HepG2 (cell line): Measurements from ENCODE around the gene ANKS1B. TPM values are rescaled to one million over a fixed set of nuclear protein-coding genes. Genes with fewer than 3 reads are reported as not detected.

Experiments used
- ATAC-seq: fragments of 200-7000 bp; cut with Tn5 transposase; 3 replicates; pipeline ENCODE4 v1.9.1; 2020; ENCODE audit warnings: mild to moderate bottlenecking, moderate library complexity
- BruUV-seq: library from RNA; stranded (reverse); fragments of 400-500 nt; replicated peaks from 2 replicates; lab custom pipeline; 2021; lab: Mats Ljungman, UMichigan
- CTCF ChIA-PET: fragments of 300-600 bp; formaldehyde crosslinking; extraction: SDS; loops from one replicate; lab custom pipeline; 2021; ENCODE audit warnings: low total read pairs, inconsistent platforms, low intra/inter-chr PET ratio; lab: Yijun Ruan, JAX
- POLR2A ChIA-PET: fragments of 350-600 bp; sonication (Branson Sonifier 250); formaldehyde crosslinking; loops from one replicate; lab custom pipeline; 2020; ENCODE audit warnings: antibody characterized with exemption, inconsistent platforms; lab: Yijun Ruan, JAX
- DNase-seq: peaks from one replicate; pipeline ENCODE4 v3.0.0-alpha.2; 2015; ENCODE audit warnings: low spot score
- FAIRE-seq: peaks from 3 replicates; lab custom pipeline; 2011; peaks lifted over from hg19 to GRCh38; lab: Jason Lieb, UNC
- H2AFZ ChIP-seq: one replicate; pipeline ENCODE4 v1.6.1; 2011; ENCODE audit warnings: low read length, inconsistent platforms
- H3K27ac ChIP-seq: fragments of 300-600 bp; 3 replicates; pipeline ENCODE4 v1.8.0; 2011; ENCODE audit warnings: mixed run types, mild to moderate bottlenecking, mixed read lengths, low read length, inconsistent platforms; ENCODE audit not compliant: insufficient read depth; ENCODE audit errors: extremely low read length
- H3K27me3 ChIP-seq, 2 experiments: fragments of 200-600 bp in 1 of 2; 2 replicates in 1 of 2; 3 replicates in 1 of 2; pipeline versions ENCODE4 v1.6.0 to v1.8.0; 2011; ENCODE audit warnings: low read length in 2 of 2, mild to moderate bottlenecking in 2 of 2, moderate library complexity in 2 of 2, inconsistent platforms in 1 of 2; ENCODE audit not compliant: insufficient read depth in 2 of 2, control insufficient read depth in 1 of 2
- H3K36me3 ChIP-seq, 2 experiments: fragments of 200-600 bp in 1 of 2; replicated peaks in 1 of 2; 2 replicates in 1 of 2; 3 replicates in 1 of 2; pipeline versions ENCODE4 v1.5.1 to v1.8.0; 2011; ENCODE audit warnings: low read length in 2 of 2, inconsistent platforms in 1 of 2; ENCODE audit not compliant: insufficient read depth in 2 of 2, control insufficient read depth in 1 of 2
- H3K4me1 ChIP-seq: 2 replicates; pipeline ENCODE4 v1.5.1; 2012; ENCODE audit warnings: low read length, inconsistent platforms; ENCODE audit not compliant: insufficient read depth
- H3K4me2 ChIP-seq: 2 replicates; pipeline ENCODE4 v1.6.0; 2011; ENCODE audit warnings: low read depth, low read length, inconsistent platforms
- H3K4me3 ChIP-seq, 3 experiments: fragments of 200-600 bp in 1 of 3; sonication (generic), shearing (Covaris generic) in 1 of 3; replicated peaks in 1 of 3; 2 replicates each; pipeline ENCODE4 v1.5.1; 2011 to 2016; ENCODE audit warnings: low read length in 3 of 3, inconsistent platforms in 2 of 3, low read depth in 2 of 3, mild to moderate bottlenecking in 2 of 3, control low read depth in 1 of 3, mixed read lengths in 1 of 3; ENCODE audit not compliant: insufficient read depth in 1 of 3
- H3K79me2 ChIP-seq: one replicate; pipeline ENCODE4 v1.6.1; 2011; ENCODE audit warnings: low read length, inconsistent platforms; ENCODE audit not compliant: insufficient read depth
- H3K9ac ChIP-seq: 2 replicates; pipeline ENCODE4 v1.6.0; 2011; ENCODE audit warnings: mild to moderate bottlenecking, low read depth, low read length, inconsistent platforms; ENCODE audit not compliant: insufficient read depth
- H3K9me3 ChIP-seq: 2 replicates; pipeline ENCODE4 v1.5.1; 2012; ENCODE audit warnings: mild to moderate bottlenecking, low read length
- H4K20me1 ChIP-seq: 2 replicates; pipeline ENCODE4 v1.6.0; 2011; ENCODE audit warnings: inconsistent platforms, mild to moderate bottlenecking, low read length, moderate library complexity; ENCODE audit not compliant: insufficient read depth
- CBX1 ChIP-seq: IDR thresholded peaks from one replicate; pipeline ENCODE4 v1.6.1; 2016; ENCODE audit warnings: antibody characterized with exemption, low read depth
- CBX5 ChIP-seq: sonication (generic); formaldehyde crosslinking; IDR thresholded peaks from 2 replicates; pipeline ENCODE4 v1.4.0; 2020; ENCODE audit warnings: missing genetic modification reagents, borderline replicate concordance
- CENPT ChIP-seq: sonication (generic); formaldehyde crosslinking; IDR thresholded peaks from 2 replicates; pipeline ENCODE4 v1.8.0; 2022; ENCODE audit warnings: low read depth, mild to moderate bottlenecking, moderate library complexity, missing genetic modification reagents
- DPF2 ChIP-seq: sonication (generic); formaldehyde crosslinking; IDR thresholded peaks from 2 replicates; pipeline ENCODE4 v1.4.0; 2020; ENCODE audit warnings: mild to moderate bottlenecking, low read depth, missing genetic modification reagents, borderline replicate concordance
- IKZF4 ChIP-seq: sonication (generic); formaldehyde crosslinking; IDR thresholded peaks from 2 replicates; pipeline ENCODE4 v1.5.1; 2020; ENCODE audit warnings: borderline replicate concordance, mild to moderate bottlenecking, low read depth, missing genetic modification reagents; ENCODE audit errors: not compliant biosample characterization
- KDM3A ChIP-seq: IDR thresholded peaks from 2 replicates; pipeline ENCODE4 v1.6.1; 2018; ENCODE audit warnings: low read depth, missing compliant biosample characterization
- KLF15 ChIP-seq: sonication (generic); formaldehyde crosslinking; IDR thresholded peaks from 2 replicates; pipeline ENCODE4 v1.8.1; 2023; ENCODE audit warnings: borderline replicate concordance, mild to moderate bottlenecking, inconsistent platforms, missing genetic modification reagents, mixed read lengths
- LCORL ChIP-seq, 2 experiments: fragments of 450-650 bp in 1 of 2; sonication (generic) in 1 of 2; formaldehyde crosslinking in 1 of 2; IDR thresholded peaks; 2 replicates each; pipeline versions ENCODE4 v1.5.0 to v1.6.1; 2017 to 2020; ENCODE audit warnings: antibody characterized with exemption in 1 of 2, missing genetic modification reagents in 1 of 2
- MBNL3 ChIP-seq: fragments of 250-450 bp; sonication (Bioruptor Pico); conservative IDR thresholded peaks from 2 replicates; pipeline ENCODE4 v1.8.0; 2022; ENCODE audit warnings: mild to moderate bottlenecking, inconsistent platforms
- MYNN ChIP-seq: sonication (generic); formaldehyde crosslinking; IDR thresholded peaks from 2 replicates; pipeline ENCODE4 v1.4.0; 2020; ENCODE audit warnings: mild to moderate bottlenecking, low read depth, missing genetic modification reagents
- NRL ChIP-seq: sonication (generic); formaldehyde crosslinking; IDR thresholded peaks from 2 replicates; pipeline ENCODE4 v1.5.0; 2020; ENCODE audit warnings: missing genetic modification reagents, mild to moderate bottlenecking, moderate library complexity, borderline replicate concordance
- ZBTB21 ChIP-seq: sonication (generic); formaldehyde crosslinking; IDR thresholded peaks from 2 replicates; pipeline ENCODE4 v1.4.0; 2020; ENCODE audit warnings: missing genetic modification reagents
- ZBTB38 ChIP-seq: sonication (generic); formaldehyde crosslinking; IDR thresholded peaks from 2 replicates; pipeline ENCODE4 v1.5.1; 2020; ENCODE audit warnings: mild to moderate bottlenecking, missing genetic modification reagents
- ZKSCAN1 ChIP-seq: fragments of 150-350 bp; IDR thresholded peaks from 2 replicates; pipeline ENCODE4 v1.6.1; 2014; ENCODE audit warnings: low read length
- ZNF256 ChIP-seq: sonication (generic); formaldehyde crosslinking; conservative IDR thresholded peaks from 2 replicates; pipeline ENCODE4 v1.4.0; 2020; ENCODE audit warnings: missing genetic modification reagents
- ZNF644 ChIP-seq: IDR thresholded peaks from 2 replicates; pipeline ENCODE4 v1.6.1; 2016; ENCODE audit warnings: low read depth
- ZNF878 ChIP-seq: sonication (generic); formaldehyde crosslinking; IDR thresholded peaks from 2 replicates; pipeline ENCODE4 v1.8.1; 2023; ENCODE audit warnings: mild to moderate bottlenecking, missing genetic modification reagents, moderate library complexity
- WGBS: methylation state at CpG from one replicate; pipeline ENCODE4 v1.1.6; 2017; ENCODE audit warnings: low lambda C conversion rate; 5-methylcytosine and 5-hydroxymethylcytosine counted together
- in situ Hi-C: cut with HindIII; loops from 2 replicates; pipeline ENCODE4 v1.10.0; 2017; ENCODE audit warnings: low pct_unique_long_range_greater_than_20kb; ENCODE audit not compliant: extremely low pct_ligation_motif_present
- intact Hi-C: fragments of 100-400 bp; cut with micrococcal nuclease; formaldehyde crosslinking; loops from one replicate; pipeline ENCODE4 v1.10.0; 2022; ENCODE audit not compliant: unreplicated experiment
- polyA plus RNA-seq, 8 experiments: library from polyadenylated mRNA; depleted of rRNA in 3 of 8; stranded (reverse) in 7 of 8; unstranded in 1 of 8; fragments of >200 nt; fragmentation: Illumina TruSeq in 4 of 8; extraction: Trizol in 4 of 8; gene quantifications; 2 replicates each; pipeline versions ENCODE4 v1.2.1 to v1.2.3, GENCODE V29; 2011 to 2016; ENCODE audit warnings: low read depth in 4 of 8, missing spikeins in 1 of 8, mixed read lengths in 1 of 8; ENCODE audit not compliant: insufficient read depth in 1 of 8
- total RNA-seq, 5 experiments: library from RNA; depleted of rRNA; stranded (reverse); fragments of >200 nt; fragmentation: Illumina TruSeq; extraction: Trizol; gene quantifications; 2 replicates each; pipeline ENCODE4 v1.2.3, GENCODE V29; 2016; ENCODE audit warnings: low read depth in 1 of 5
- TF ChIP-seq, protein P1 (sequence below): sonication (generic); formaldehyde crosslinking; IDR thresholded peaks from 2 replicates; pipeline ENCODE4 v1.4.0; 2020; ENCODE audit warnings: missing genetic modification reagents
- TF ChIP-seq, protein P2 (sequence below): sonication (generic); IDR thresholded peaks from 2 replicates; pipeline ENCODE4 v1.6.1; 2016; ENCODE audit warnings: low read depth, borderline replicate concordance
- TF ChIP-seq, protein P3 (sequence below): sonication (generic); formaldehyde crosslinking; conservative IDR thresholded peaks from 2 replicates; pipeline ENCODE4 v1.4.0; 2020; ENCODE audit warnings: missing genetic modification reagents
- TF ChIP-seq, protein P4 (sequence below): sonication (generic); formaldehyde crosslinking; IDR thresholded peaks from 2 replicates; pipeline ENCODE4 v1.8.0; 2022; ENCODE audit warnings: missing genetic modification reagents, mild to moderate bottlenecking, inconsistent platforms, borderline replicate concordance

The ANKS1B gene
- total and polyA plus RNA-seq, 2 of the 13 experiments (the other 11 are each of a cell fraction or from before 2014, with no cell fraction given), result 0.15 TPM; not detected in 1

DNA sequence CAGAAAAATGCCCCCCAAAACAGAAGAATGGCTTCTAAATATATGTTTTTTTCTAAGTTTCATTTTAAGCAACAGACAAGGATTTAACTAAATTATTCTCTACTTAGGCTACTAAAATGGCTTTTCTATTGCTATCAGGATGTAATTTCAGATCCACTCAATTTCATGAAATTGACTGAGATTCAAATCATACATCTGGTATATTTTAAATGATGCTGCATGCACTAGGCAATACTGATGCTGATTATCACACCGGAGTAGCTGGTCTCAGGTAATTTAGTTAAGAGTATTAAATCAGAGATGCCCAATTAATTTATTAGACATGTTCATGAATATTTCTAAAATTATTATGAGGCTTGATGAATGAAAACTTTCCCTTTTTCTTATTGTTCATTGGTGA, 1188.0 kb downstream of the ANKS1B start (continued):
- no peak for TF ChIP-seq KLF15 (CRISPR knock-in tag)
- TF ChIP-seq, protein P1, sequence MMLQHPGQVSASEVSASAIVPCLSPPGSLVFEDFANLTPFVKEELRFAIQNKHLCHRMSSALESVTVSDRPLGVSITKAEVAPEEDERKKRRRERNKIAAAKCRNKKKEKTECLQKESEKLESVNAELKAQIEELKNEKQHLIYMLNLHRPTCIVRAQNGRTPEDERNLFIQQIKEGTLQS, result no peak
- TF ChIP-seq ZNF644, result no peak
- TF ChIP-seq KDM3A (CRISPR knock-in tag), result no peak
- no peak for TF ChIP-seq ZKSCAN1
- TF ChIP-seq, protein P2, sequence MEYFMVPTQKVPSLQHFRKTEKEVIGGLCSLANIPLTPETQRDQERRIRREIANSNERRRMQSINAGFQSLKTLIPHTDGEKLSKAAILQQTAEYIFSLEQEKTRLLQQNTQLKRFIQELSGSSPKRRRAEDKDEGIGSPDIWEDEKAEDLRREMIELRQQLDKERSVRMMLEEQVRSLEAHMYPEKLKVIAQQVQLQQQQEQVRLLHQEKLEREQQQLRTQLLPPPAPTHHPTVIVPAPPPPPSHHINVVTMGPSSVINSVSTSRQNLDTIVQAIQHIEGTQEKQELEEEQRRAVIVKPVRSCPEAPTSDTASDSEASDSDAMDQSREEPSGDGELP, result no peak
- TF ChIP-seq MYNN, result no peak
- TF ChIP-seq, protein P3, sequence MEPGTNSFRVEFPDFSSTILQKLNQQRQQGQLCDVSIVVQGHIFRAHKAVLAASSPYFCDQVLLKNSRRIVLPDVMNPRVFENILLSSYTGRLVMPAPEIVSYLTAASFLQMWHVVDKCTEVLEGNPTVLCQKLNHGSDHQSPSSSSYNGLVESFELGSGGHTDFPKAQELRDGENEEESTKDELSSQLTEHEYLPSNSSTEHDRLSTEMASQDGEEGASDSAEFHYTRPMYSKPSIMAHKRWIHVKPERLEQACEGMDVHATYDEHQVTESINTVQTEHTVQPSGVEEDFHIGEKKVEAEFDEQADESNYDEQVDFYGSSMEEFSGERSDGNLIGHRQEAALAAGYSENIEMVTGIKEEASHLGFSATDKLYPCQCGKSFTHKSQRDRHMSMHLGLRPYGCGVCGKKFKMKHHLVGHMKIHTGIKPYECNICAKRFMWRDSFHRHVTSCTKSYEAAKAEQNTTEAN, result no peak
- TF ChIP-seq DPF2 (CRISPR knock-in tag), result no peak

DNA sequence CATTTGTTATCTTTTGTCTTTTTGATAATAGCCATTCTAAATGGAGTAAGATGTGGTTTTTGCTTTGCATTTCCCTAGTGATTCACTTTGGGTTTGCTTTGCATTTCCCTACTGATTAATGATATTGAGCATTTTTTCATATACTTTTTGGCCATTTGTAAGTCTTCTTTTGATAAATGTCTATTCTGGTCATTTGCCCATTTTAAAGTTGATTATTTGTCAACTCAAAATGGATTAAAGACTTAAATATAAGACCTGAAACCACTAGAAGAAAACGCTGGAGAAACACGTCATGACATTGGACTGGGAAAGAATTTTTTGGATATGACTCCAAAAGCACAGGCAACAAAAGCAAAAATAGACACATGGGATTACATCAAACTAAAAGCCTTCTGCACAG, 1191.6 kb downstream of the ANKS1B start:
- Histone ChIP-seq H3K27me3 (no peaks in the 10 kb centered on the region), H3K27ac (no peak overlapping the region), H2AFZ (no peak overlapping the region), H4K20me1 (no peaks in the 10 kb centered on the region), H3K79me2 (no peaks in the 10 kb centered on the region), H3K4me3 (no peak overlapping the region), H3K36me3 (no peaks in the 10 kb centered on the region), H3K9ac (no peak overlapping the region), H3K4me1 (no peaks in the 10 kb centered on the region), H3K9me3 (no peaks in the 10 kb centered on the region), H3K4me2 (no peak overlapping the region)
- intact Hi-C loops (no loop called here), in situ Hi-C loops (no loop called here)
- BruUV-seq, result no TSS peak
- FAIRE-seq (no peak), ATAC-seq (no peak), DNase-seq (no peak)
- POLR2A ChIA-PET, result no interaction called here
- CTCF ChIA-PET, result no interaction called here
- WGBS, result 19% methylated on average over 2 of the region's 2 CpGs
- no peak for TF ChIP-seq MBNL3 (CRISPR knock-in tag)
- TF ChIP-seq ZBTB21 (CRISPR knock-in tag), result no peak
- TF ChIP-seq, protein P4, sequence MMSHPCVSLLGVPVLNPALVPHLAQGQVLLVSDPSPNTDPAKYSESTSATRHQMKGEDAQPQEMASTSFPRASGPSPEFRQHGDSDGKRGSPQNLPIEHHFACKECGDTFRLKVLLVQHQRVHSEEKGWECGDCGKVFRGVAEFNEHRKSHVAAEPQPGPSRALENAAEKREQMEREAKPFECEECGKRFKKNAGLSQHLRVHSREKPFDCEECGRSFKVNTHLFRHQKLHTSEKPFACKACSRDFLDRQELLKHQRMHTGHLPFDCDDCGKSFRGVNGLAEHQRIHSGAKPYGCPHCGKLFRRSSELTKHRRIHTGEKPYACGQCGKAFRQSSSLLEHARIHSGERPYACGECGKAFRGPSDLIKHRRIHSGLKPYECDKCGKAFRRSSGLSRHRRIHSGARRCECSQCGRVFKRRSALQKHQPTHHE (CRISPR knock-in tag), result no peak
- TF ChIP-seq NRL, result no peak
- TF ChIP-seq LCORL (IDR thresholded peaks at IDR 0.05), result no peak
- TF ChIP-seq LCORL (CRISPR knock-in tag; IDR thresholded peaks at IDR 0.05), result no peak
- TF ChIP-seq ZNF256 (CRISPR knock-in tag), result no peak
- TF ChIP-seq CBX5, result no peak
- no peak for TF ChIP-seq ZBTB38 (CRISPR knock-in tag)
- no peak for TF ChIP-seq ZNF878 (CRISPR knock-in tag)
- no peak for TF ChIP-seq CBX1
- no peak for TF ChIP-seq IKZF4 (CRISPR knock-in tag)
- no peak for TF ChIP-seq CENPT (CRISPR knock-in tag)
